Erythroblast (primary cell): ENCODE data around the gene NCKAP1.
"Not testable (repeated sequence)": the region's sequence is repeated elsewhere in the genome, so short reads cannot be mapped to it uniquely, and the experiment has no call there.

Experiments
- GATA1 ChIP-seq: IDR thresholded peaks from 2 replicates; pipeline ENCODE4 v1.6.1; 2011; ENCODE audit warnings: low read depth, mild to moderate bottlenecking, control low read depth, low read length, moderate library complexity
- POLR2A ChIP-seq: IDR thresholded peaks from 2 replicates; pipeline ENCODE4 v1.6.1; 2011; ENCODE audit warnings: mild to moderate bottlenecking, low read length

GRCh38 chr2:183017845-183018244 is 20.4 kb downstream of the NCKAP1 start:
- TF ChIP-seq POLR2A, GATA1: not testable (repeated sequence)
